Measurements from ENCODE around the gene ARHGAP8.

DNA sequence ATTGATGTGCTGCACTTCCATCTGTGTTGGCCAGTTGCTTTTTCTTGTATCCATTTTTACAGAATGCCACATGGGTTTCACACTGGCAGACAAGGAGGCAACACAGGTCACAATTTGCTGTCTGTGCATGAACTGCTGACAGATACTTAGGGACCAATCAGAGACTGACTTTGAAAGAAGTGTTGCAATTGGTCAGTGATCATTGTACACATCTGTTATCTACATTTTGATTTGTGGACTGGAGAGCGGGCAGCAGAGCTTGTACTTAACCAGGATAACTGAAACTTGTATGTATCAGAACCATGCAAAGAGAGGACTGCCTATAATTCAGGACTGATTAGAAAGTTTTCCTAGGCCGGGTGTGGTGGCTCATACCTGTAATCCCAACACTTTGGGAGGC lies 28.6 kb upstream of the ARHGAP8 start:
- TF ChIP-seq, protein P1, sequence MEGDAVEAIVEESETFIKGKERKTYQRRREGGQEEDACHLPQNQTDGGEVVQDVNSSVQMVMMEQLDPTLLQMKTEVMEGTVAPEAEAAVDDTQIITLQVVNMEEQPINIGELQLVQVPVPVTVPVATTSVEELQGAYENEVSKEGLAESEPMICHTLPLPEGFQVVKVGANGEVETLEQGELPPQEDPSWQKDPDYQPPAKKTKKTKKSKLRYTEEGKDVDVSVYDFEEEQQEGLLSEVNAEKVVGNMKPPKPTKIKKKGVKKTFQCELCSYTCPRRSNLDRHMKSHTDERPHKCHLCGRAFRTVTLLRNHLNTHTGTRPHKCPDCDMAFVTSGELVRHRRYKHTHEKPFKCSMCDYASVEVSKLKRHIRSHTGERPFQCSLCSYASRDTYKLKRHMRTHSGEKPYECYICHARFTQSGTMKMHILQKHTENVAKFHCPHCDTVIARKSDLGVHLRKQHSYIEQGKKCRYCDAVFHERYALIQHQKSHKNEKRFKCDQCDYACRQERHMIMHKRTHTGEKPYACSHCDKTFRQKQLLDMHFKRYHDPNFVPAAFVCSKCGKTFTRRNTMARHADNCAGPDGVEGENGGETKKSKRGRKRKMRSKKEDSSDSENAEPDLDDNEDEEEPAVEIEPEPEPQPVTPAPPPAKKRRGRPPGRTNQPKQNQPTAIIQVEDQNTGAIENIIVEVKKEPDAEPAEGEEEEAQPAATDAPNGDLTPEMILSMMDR (IDR thresholded peaks at IDR 0.05): no peak
- TF ChIP-seq EP300 (IDR thresholded peaks at IDR 0.05): no peak
